ENCODE measurements around the gene TGFA.

TGFA gene

DNA sequence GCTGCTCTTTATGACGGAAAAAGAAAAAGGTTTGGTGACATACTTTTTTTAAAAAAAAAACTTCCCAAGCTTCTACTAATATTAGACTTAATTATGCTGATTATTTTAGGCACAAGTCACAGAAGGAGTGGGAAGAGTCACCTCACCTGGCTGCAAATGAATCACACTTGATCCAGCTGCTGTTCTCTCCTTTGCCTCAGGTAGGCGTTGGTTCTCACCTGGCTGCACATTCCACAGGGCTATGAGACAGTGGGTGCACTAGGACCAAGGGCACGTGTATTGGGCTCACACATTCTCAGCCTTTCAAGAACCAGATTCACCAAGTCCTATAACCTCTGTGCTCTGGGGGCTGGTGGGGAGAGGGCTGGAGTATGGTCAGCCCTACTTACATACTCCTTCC lies 93.3 kb downstream of the TGFA start:
- DNase-seq (ENCODE audit: extremely low read depth, low read depth): no peak
- TF ChIP-seq, protein P1, sequence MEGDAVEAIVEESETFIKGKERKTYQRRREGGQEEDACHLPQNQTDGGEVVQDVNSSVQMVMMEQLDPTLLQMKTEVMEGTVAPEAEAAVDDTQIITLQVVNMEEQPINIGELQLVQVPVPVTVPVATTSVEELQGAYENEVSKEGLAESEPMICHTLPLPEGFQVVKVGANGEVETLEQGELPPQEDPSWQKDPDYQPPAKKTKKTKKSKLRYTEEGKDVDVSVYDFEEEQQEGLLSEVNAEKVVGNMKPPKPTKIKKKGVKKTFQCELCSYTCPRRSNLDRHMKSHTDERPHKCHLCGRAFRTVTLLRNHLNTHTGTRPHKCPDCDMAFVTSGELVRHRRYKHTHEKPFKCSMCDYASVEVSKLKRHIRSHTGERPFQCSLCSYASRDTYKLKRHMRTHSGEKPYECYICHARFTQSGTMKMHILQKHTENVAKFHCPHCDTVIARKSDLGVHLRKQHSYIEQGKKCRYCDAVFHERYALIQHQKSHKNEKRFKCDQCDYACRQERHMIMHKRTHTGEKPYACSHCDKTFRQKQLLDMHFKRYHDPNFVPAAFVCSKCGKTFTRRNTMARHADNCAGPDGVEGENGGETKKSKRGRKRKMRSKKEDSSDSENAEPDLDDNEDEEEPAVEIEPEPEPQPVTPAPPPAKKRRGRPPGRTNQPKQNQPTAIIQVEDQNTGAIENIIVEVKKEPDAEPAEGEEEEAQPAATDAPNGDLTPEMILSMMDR (IDR thresholded peaks at IDR 0.05; ENCODE audit: low read depth, low read length, missing control alignments): no peak
- H3K4me3 ChIP-seq (replicated peaks; ENCODE audit: low read depth, low read length): no peak overlapping the region

- TF ChIP-seq, protein P1 (IDR thresholded peaks at IDR 0.05; ENCODE audit: low read depth, low read length, missing control alignments): no peak
- H3K4me3 ChIP-seq (replicated peaks; ENCODE audit: low read depth, low read length): no peak overlapping the region
- DNase-seq (ENCODE audit: extremely low read depth, low read depth): no peak
Observed at GRCh38 chr2:70458661-70459060, 95.0 kb downstream of the TGFA start.

DNA sequence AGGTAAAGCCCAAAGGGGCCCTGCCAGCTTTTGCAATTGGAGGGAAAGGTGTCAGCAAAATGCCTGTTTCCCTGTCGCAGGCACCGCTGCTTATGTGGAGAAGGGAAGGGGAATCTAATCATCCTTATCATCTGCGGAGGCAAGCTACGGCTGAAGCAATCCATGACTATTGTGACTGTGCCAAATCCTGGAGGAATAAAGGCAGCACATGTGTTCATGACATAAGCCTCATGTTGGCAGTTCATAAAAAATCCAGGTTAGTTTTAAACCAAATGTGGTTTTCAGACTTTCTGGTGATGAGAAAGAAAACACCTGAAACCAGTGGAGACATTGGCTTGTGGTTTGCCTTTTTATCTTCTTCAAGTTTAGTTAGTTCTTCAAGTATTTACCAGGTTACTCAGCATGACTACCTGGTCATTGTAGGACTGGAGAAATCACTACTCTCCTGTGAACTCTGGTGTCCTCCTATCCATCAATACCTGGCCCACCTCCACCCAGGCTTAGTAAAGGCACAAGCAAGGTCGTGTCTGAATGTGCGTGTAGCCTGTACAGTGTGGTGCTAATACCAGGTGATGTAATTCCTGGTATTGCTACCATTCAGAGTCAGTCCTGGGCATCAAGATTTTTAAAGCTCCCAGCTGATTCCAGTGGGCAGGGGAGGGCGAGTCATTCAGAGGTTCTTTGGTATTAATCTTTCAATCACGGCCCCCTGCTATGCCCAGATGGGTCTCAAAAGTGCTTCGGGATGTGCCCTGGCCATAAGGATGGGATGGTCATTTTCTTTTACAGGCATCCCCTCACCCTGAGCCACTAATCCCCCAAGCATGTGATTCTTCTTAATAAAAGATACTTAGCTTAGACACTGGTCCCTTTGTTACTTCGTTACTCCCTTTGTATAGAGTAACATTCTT lies 96.8 kb downstream of the TGFA start:
- DNase-seq (ENCODE audit: extremely low read depth, low read depth): no peak
- no peak overlapping the region for H3K4me3 ChIP-seq (replicated peaks; ENCODE audit: low read depth, low read length)
- TF ChIP-seq, protein P1 (IDR thresholded peaks at IDR 0.05; ENCODE audit: low read depth, low read length, missing control alignments): no peak

GRCh38 chr2:70454936-70455544 lies 98.6 kb downstream of the TGFA start:
- TF ChIP-seq, protein P1 (IDR thresholded peaks at IDR 0.05; ENCODE audit: low read depth, low read length, missing control alignments): no peak
- no peak overlapping the region for H3K4me3 ChIP-seq (replicated peaks; ENCODE audit: low read depth, low read length)
- no peak for DNase-seq (ENCODE audit: extremely low read depth, low read depth)

GRCh38 chr2:70450641-70451250 lies 102.9 kb downstream of the TGFA start:
- no peak for DNase-seq (ENCODE audit: extremely low read depth, low read depth)
- TF ChIP-seq, protein P1 (IDR thresholded peaks at IDR 0.05; ENCODE audit: low read depth, low read length, missing control alignments): no peak
- no peak overlapping the region for H3K4me3 ChIP-seq (replicated peaks; ENCODE audit: low read depth, low read length)

GRCh38 chr2:70448041-70448440 lies 105.6 kb downstream of the TGFA start:
- no peak for DNase-seq (ENCODE audit: extremely low read depth, low read depth)
- TF ChIP-seq, protein P1 (IDR thresholded peaks at IDR 0.05; ENCODE audit: low read depth, low read length, missing control alignments): no peak

More at GRCh38 chr2:70448041-70448440, 105.6 kb downstream of the TGFA start:
- no peak overlapping the region for H3K4me3 ChIP-seq (replicated peaks; ENCODE audit: low read depth, low read length)

Measured in HFF-Myc (cell line).